ENCODE data around the gene C10orf90.

DNA sequence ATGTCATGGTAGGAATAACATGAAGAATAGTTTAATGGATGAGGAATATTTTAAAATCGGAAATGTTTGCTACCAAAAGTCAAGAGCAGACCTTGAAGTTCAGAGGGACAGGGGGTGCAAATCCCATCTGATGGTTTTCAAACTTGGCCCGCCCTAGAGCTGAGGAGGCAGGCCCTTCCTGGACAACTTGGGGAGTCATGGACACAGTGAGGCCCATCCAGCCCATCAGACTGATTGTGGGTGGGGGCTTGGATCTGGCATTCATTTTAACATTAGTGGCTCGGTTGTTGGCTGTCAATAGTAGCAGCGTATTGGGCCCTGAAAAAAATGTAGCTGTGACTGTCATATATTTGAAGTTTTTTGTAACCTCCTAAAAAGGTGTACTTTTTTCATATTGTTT lies 2.0 kb downstream of the C10orf90 start:
- no peak for TF ChIP-seq POLR2A (IDR thresholded peaks at IDR 0.05)
- TF ChIP-seq, protein P1, sequence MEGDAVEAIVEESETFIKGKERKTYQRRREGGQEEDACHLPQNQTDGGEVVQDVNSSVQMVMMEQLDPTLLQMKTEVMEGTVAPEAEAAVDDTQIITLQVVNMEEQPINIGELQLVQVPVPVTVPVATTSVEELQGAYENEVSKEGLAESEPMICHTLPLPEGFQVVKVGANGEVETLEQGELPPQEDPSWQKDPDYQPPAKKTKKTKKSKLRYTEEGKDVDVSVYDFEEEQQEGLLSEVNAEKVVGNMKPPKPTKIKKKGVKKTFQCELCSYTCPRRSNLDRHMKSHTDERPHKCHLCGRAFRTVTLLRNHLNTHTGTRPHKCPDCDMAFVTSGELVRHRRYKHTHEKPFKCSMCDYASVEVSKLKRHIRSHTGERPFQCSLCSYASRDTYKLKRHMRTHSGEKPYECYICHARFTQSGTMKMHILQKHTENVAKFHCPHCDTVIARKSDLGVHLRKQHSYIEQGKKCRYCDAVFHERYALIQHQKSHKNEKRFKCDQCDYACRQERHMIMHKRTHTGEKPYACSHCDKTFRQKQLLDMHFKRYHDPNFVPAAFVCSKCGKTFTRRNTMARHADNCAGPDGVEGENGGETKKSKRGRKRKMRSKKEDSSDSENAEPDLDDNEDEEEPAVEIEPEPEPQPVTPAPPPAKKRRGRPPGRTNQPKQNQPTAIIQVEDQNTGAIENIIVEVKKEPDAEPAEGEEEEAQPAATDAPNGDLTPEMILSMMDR (IDR thresholded peaks at IDR 0.05), result no peak
- no peak for TF ChIP-seq EP300 (IDR thresholded peaks at IDR 0.05)

Data from ovary (tissue), 3 donors.